AG04450 (cell line): Measurements from ENCODE around the gene FKBP7. TPM values are rescaled to one million over a fixed set of nuclear protein-coding genes. Genes with fewer than 3 reads are reported as not detected.

Source experiments
- CTCF ChIA-PET: fragments of 300-600, 350-600 bp; formaldehyde crosslinking; extraction: SDS; loops from one replicate; lab custom pipeline; 2022; ENCODE audit warnings: antibody characterized with exemption, inconsistent platforms; lab: Charles Lee
- POLR2A ChIA-PET: fragments of 350-600 bp; formaldehyde crosslinking; extraction: SDS; loops from one replicate; lab custom pipeline; 2021; ENCODE audit warnings: antibody characterized with exemption, inconsistent platforms; lab: Yijun Ruan, JAX
- DNase-seq: peaks from one replicate; pipeline ENCODE4 v3.0.0-alpha.2; 2011; ENCODE audit warnings: low read depth, low spot score
- H3K27ac ChIP-seq: one replicate; pipeline ENCODE4 v1.5.1; 2012; ENCODE audit warnings: low read depth, low read length, control low read depth
- H3K27me3 ChIP-seq: one replicate; pipeline ENCODE4 v1.6.0; 2012; ENCODE audit warnings: low read length; ENCODE audit not compliant: control insufficient read depth, insufficient read depth
- H3K4me3 ChIP-seq: 2 replicates; pipeline ENCODE4 v1.5.1; 2011; ENCODE audit warnings: mild to moderate bottlenecking, low read depth, low read length, control low read depth
- H3K9me3 ChIP-seq: 2 replicates; pipeline ENCODE4 v1.5.1; 2012; ENCODE audit warnings: low read length; ENCODE audit not compliant: control insufficient read depth, insufficient read depth
- polyA plus RNA-seq: library from polyadenylated mRNA; depleted of rRNA; stranded (reverse); fragments of >200 nt; gene quantifications from 2 replicates; pipeline ENCODE4 v1.2.3, GENCODE V29; 2011
- TF ChIP-seq, protein P1 (sequence below): IDR thresholded peaks from 2 replicates; pipeline ENCODE4 v1.5.1; 2011; ENCODE audit warnings: low read depth, low read length, control low read depth, inconsistent platforms

Gene FKBP7
- polyA plus RNA-seq, 1 experiment, result 162 TPM

- no peak for DNase-seq
- H3K27ac ChIP-seq, result no peak overlapping the region
- TF ChIP-seq, protein P1, sequence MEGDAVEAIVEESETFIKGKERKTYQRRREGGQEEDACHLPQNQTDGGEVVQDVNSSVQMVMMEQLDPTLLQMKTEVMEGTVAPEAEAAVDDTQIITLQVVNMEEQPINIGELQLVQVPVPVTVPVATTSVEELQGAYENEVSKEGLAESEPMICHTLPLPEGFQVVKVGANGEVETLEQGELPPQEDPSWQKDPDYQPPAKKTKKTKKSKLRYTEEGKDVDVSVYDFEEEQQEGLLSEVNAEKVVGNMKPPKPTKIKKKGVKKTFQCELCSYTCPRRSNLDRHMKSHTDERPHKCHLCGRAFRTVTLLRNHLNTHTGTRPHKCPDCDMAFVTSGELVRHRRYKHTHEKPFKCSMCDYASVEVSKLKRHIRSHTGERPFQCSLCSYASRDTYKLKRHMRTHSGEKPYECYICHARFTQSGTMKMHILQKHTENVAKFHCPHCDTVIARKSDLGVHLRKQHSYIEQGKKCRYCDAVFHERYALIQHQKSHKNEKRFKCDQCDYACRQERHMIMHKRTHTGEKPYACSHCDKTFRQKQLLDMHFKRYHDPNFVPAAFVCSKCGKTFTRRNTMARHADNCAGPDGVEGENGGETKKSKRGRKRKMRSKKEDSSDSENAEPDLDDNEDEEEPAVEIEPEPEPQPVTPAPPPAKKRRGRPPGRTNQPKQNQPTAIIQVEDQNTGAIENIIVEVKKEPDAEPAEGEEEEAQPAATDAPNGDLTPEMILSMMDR, result no peak
- no peaks in the 10 kb centered on the region for H3K27me3 ChIP-seq
- CTCF ChIA-PET, result interaction anchor here (1.2 kb wide), 1 partner anchor 27 kb away, joined by 3 read pairs; no protein-coding TSS in a partner anchor
- POLR2A ChIA-PET, result no interaction called here
- no peaks in the 10 kb centered on the region; the same call in 1 of the 2 replicates for H3K9me3 ChIP-seq
- H3K4me3 ChIP-seq, result no peak overlapping the region
Observed at GRCh38 chr2:178452870-178453269, 25.5 kb downstream of the FKBP7 start.

DNA sequence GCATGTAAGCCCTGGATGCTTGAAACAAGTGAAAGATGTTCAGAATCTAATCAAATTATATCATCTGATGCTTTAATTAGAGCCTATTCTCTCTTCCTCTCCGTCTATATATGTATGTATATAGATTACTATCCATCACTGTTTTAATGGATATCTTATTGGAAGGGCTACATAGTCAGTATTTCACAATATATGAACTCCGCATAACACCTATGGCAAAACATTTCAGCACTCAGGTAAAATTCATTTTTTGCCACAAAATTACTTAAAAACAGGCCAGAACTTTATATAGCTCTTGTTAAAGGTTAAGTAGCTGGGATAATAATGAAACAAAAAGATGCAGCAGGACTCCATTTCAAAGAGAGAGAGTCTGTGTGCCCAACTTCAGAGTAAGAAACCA, 26.1 kb downstream of the FKBP7 start:
- DNase-seq, result no peak
- Histone ChIP-seq H3K27ac (no peak overlapping the region), H3K9me3 (no peaks in the 10 kb centered on the region; the same call in 1 of the 2 replicates), H3K4me3 (no peak overlapping the region), H3K27me3 (no peaks in the 10 kb centered on the region)
- CTCF ChIA-PET, result interaction anchor here (1.2 kb wide), 1 partner anchor 27 kb away, joined by 3 read pairs; no protein-coding TSS in a partner anchor
- TF ChIP-seq, protein P1, result no peak
- POLR2A ChIA-PET, result no interaction called here

DNA sequence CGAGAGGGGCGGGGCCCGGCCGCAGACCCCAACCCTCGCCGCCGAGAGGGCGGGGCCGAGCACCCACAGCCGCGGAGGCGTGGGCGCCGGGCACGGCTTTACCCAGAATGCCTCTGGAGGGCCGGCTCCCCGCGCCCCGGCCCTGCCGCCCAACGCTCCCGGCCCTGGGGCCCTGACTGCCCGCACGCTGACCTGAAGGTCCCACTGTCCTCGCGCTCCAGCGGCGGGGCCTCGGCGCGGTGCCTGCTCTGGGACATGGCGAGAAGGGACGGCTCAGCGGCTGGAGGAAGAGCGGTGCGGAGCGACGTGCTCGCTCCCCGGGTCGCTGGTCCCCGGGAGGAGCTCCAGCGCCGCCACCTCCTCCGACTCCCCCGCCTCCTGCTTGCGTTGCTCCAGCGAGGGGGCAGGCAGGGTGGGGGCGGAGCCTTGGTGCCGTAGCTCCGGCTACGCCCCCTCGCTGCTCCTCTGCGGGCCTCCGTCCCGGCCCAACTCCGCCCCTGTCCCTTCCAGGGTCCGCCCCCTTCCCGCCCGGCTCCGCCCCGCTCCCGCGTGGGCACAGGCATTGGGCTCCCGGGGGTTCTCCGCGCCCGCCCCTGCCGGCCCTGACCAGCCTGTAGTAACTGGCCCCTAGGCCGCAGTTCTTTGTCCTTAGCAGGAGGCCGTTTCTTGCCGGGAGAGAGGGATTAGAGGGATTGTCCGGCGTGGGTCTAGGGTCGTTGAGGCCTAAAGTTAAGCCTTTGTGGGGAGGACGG, 27.4 kb downstream of the FKBP7 start, which contains the start of the genes PJVK and PRKRA:
Gene PJVK, plus strand, starts transcription at position 605 of the 752 bp plus-strand sequence. CDS start 2,032 bp downstream, outside the sequence.
Gene PRKRA, minus strand, starts transcription at position 402 of the 752 bp plus-strand sequence. Its CDS starts 145 bp downstream, at position 257.
- DNase-seq, result peak; percentile 95
- ChIA-PET CTCF (interaction anchor here (0.6 to 2.4 kb wide), 2 partner anchors 49 to 319 kb away, joined by 4 to 8 read pairs; no protein-coding TSS in a partner anchor), POLR2A (interaction anchor here (0.6 to 1.5 kb wide), 12 partner anchors 10 to 1190 kb away, joined by 3 to 13 read pairs (median 3); partner anchors contain the start of genes PLEKHA3 and RBM45)
- peak within 1 kb of the TSS; percentile 97 for H3K27ac ChIP-seq
- H3K27me3 ChIP-seq, result no peaks in the 10 kb centered on the region
- TF ChIP-seq, protein P1, result no peak
- peak within 1 kb of the TSS; percentile 86 for H3K4me3 ChIP-seq
- H3K9me3 ChIP-seq, result no peaks in the 10 kb centered on the region; the same call in 1 of the 2 replicates

- no peak overlapping the region for H3K27ac ChIP-seq
- CTCF ChIA-PET, result interaction anchor here (0.6 to 4.7 kb wide), 5 partner anchors 31 to 338 kb away, joined by 4 to 20 read pairs (median 5); partner anchors contain the start of gene RBM45
- TF ChIP-seq, protein P1, result no peak
- no peaks in the 10 kb centered on the region; the same call in 1 of the 2 replicates for H3K9me3 ChIP-seq
- no peaks in the 10 kb centered on the region for H3K27me3 ChIP-seq
- POLR2A ChIA-PET, result interaction anchor here (0.6 to 1.5 kb wide), 6 partner anchors 15 to 1190 kb away, joined by 3 to 13 read pairs (median 3); partner anchors contain the start of genes PLEKHA3 and RBM45
- DNase-seq, result peak; percentile 1
- H3K4me3 ChIP-seq, result peak overlapping the region; percentile 86
Observed at GRCh38 chr2:178450524-178450773, 28.0 kb downstream of the FKBP7 start.
